ENCODE measurements around the gene CCND3. TPM values are rescaled to one million over a fixed set of nuclear protein-coding genes. Genes with fewer than 3 reads are reported as not detected.

The CCND3 gene
- total RNA-seq, 2 experiments from 2014 or later = 1,152 to 1,165 TPM

- Mint-ChIP-seq H3K9me3 (no peaks in the 10 kb centered on the region), H3K36me3 (ENCODE audit: low read depth) (peaks cover 33% of the 10 kb centered on the region), H3K27me3 (ENCODE audit: low read depth) (no peaks in the 10 kb centered on the region), H3K27ac (peak overlapping the region; percentile 50), H3K4me3 (no peak overlapping the region), H3K4me1 (ENCODE audit: low read depth) (peaks cover 30% of the 10 kb centered on the region)
- CTCF ChIA-PET = interaction anchor here (0.5 to 1.7 kb wide), 3 partner anchors 127 to 515 kb away, joined by 3 to 8 read pairs (median 4); no protein-coding TSS in a partner anchor
- DNase-seq = no peak
- intact Hi-C loops (cut with micrococcal nuclease) = no loop called here
Observed at GRCh38 chr6:41917528-41917927, 24.1 kb downstream of the CCND3 start.

GRCh38 chr6:41914869-41915530 lies 26.6 kb downstream of the CCND3 start:
- no peak overlapping the region for H3K27ac Mint-ChIP-seq
- H3K27me3 Mint-ChIP-seq (ENCODE audit: low read depth) = no peaks in the 10 kb centered on the region
- H3K4me1 Mint-ChIP-seq (ENCODE audit: low read depth) = peaks cover 22% of the 10 kb centered on the region
- H3K9me3 Mint-ChIP-seq = no peaks in the 10 kb centered on the region
- peaks cover 23% of the 10 kb centered on the region for H3K36me3 Mint-ChIP-seq (ENCODE audit: low read depth)
- intact Hi-C loops (cut with micrococcal nuclease) = no loop called here
- H3K4me3 Mint-ChIP-seq = no peak overlapping the region
- CTCF ChIA-PET = interaction anchor here (1.2 to 1.5 kb wide), 2 partner anchors 8 to 13 kb away, joined by 3 to 5 read pairs; no protein-coding TSS in a partner anchor
- no peak for DNase-seq

GRCh38 chr6:41914343-41914742 lies 27.3 kb downstream of the CCND3 start:
- Mint-ChIP-seq H3K27ac (no peak overlapping the region), H3K4me1 (ENCODE audit: low read depth) (peaks cover 15% of the 10 kb centered on the region), H3K36me3 (ENCODE audit: low read depth) (peaks cover 24% of the 10 kb centered on the region)

GRCh38 chr6:41909727-41910126 lies 31.9 kb downstream of the CCND3 start:
- DNase-seq = no peak
- H3K36me3 Mint-ChIP-seq (ENCODE audit: low read depth) = peaks cover 21% of the 10 kb centered on the region
- H3K9me3 Mint-ChIP-seq = no peaks in the 10 kb centered on the region
- peaks cover 9% of the 10 kb centered on the region for H3K4me1 Mint-ChIP-seq (ENCODE audit: low read depth)
- H3K27ac Mint-ChIP-seq = no peak overlapping the region
- no peaks in the 10 kb centered on the region for H3K27me3 Mint-ChIP-seq (ENCODE audit: low read depth)
- intact Hi-C loops (cut with micrococcal nuclease) = no loop called here
- CTCF ChIA-PET = interaction anchor here (0.7 kb wide), 1 partner anchor 11 kb away, joined by 3 read pairs; the partner anchor contains the start of genes BYSL and MED20
- no peak overlapping the region for H3K4me3 Mint-ChIP-seq

More at GRCh38 chr6:41914343-41914742, 27.3 kb downstream of the CCND3 start:
- Mint-ChIP-seq H3K27me3 (ENCODE audit: low read depth) (no peaks in the 10 kb centered on the region), H3K4me3 (no peak overlapping the region), H3K9me3 (no peaks in the 10 kb centered on the region)
- no peak for DNase-seq
- CTCF ChIA-PET = interaction anchor here (1.2 kb wide), 1 partner anchor 7 kb away, joined by 5 read pairs; no protein-coding TSS in a partner anchor
- intact Hi-C loops (cut with micrococcal nuclease) = no loop called here

GRCh38 chr6:41901882-41902519 lies 39.6 kb downstream of the CCND3 start:
- Mint-ChIP-seq H3K4me3 (no peak overlapping the region), H3K36me3 (ENCODE audit: low read depth) (peaks cover 3% of the 10 kb centered on the region), H3K4me1 (ENCODE audit: low read depth) (peaks cover 16% of the 10 kb centered on the region), H3K27ac (no peak overlapping the region), H3K9me3 (no peaks in the 10 kb centered on the region), H3K27me3 (ENCODE audit: low read depth) (no peaks in the 10 kb centered on the region)
- DNase-seq = peak; percentile 82
- CTCF ChIA-PET = interaction anchor here (0.7 to 4.2 kb wide), 5 partner anchors 55 to 1268 kb away, joined by 3 to 32 read pairs (median 3); no protein-coding TSS in a partner anchor
- intact Hi-C loops (cut with micrococcal nuclease) = loop anchor here (1.0 kb wide), 2 partner anchors 142 to 146 kb away; no protein-coding TSS in a partner anchor

GRCh38 chr6:41900861-41901260 lies 40.7 kb downstream of the CCND3 start:
- no peaks in the 10 kb centered on the region for H3K27me3 Mint-ChIP-seq (ENCODE audit: low read depth)
- no peak for DNase-seq
- H3K4me3 Mint-ChIP-seq = no peak overlapping the region
- CTCF ChIA-PET = interaction anchor here (0.7 to 4.2 kb wide), 2 partner anchors 143 to 532 kb away, joined by 3 to 32 read pairs; no protein-coding TSS in a partner anchor
- no peak overlapping the region for H3K27ac Mint-ChIP-seq
- H3K4me1 Mint-ChIP-seq (ENCODE audit: low read depth) = peaks cover 24% of the 10 kb centered on the region
- intact Hi-C loops (cut with micrococcal nuclease) = no loop called here
- H3K36me3 Mint-ChIP-seq (ENCODE audit: low read depth) = peaks cover 3% of the 10 kb centered on the region
- H3K9me3 Mint-ChIP-seq = no peaks in the 10 kb centered on the region

- H3K4me1 Mint-ChIP-seq (ENCODE audit: low read depth) = peaks cover 11% of the 10 kb centered on the region
- no peaks in the 10 kb centered on the region for H3K27me3 Mint-ChIP-seq (ENCODE audit: low read depth)
- H3K27ac Mint-ChIP-seq = peak overlapping the region; percentile 91
- H3K4me3 Mint-ChIP-seq = no peak overlapping the region
- H3K9me3 Mint-ChIP-seq = no peaks in the 10 kb centered on the region
- CTCF ChIA-PET = interaction anchor here (0.5 to 1.8 kb wide), 6 partner anchors 25 to 688 kb away, joined by 3 to 10 read pairs (median 4); partner anchors contain the start of genes BYSL and MED20
- no peak for DNase-seq
- intact Hi-C loops (cut with micrococcal nuclease) = no loop called here
- H3K36me3 Mint-ChIP-seq (ENCODE audit: low read depth) = no peaks in the 10 kb centered on the region
Observed at GRCh38 chr6:41896281-41896680, 45.3 kb downstream of the CCND3 start.

- Mint-ChIP-seq H3K9me3 (no peaks in the 10 kb centered on the region), H3K4me1 (ENCODE audit: low read depth) (peaks cover 11% of the 10 kb centered on the region), H3K36me3 (ENCODE audit: low read depth) (no peaks in the 10 kb centered on the region), H3K27ac (peak within 1 kb of the TSS; percentile 91), H3K4me3 (no peak within 1 kb of the TSS), H3K27me3 (ENCODE audit: low read depth) (no peaks in the 10 kb centered on the region)
- CTCF ChIA-PET = interaction anchor here (0.6 to 1.8 kb wide), 6 partner anchors 26 to 153 kb away, joined by 3 to 10 read pairs (median 4); partner anchors contain the start of genes BYSL and MED20
- intact Hi-C loops (cut with micrococcal nuclease) = loop anchor here (1.0 to 2.0 kb wide), 5 partner anchors 26 to 149 kb away; partner anchors contain the start of genes BYSL, MED20 and TOMM6
- peak; percentile 93 for DNase-seq
Observed at GRCh38 chr6:41895300-41896233, 46.0 kb downstream of the CCND3 start, which contains the start of gene USP49. TSS of gene USP49 (minus strand) at chr6:41895375. CDS start at chr6:41806983, 88,392 bp downstream.

- H3K9me3 Mint-ChIP-seq = no peaks in the 10 kb centered on the region
- peaks cover 11% of the 10 kb centered on the region for H3K4me1 Mint-ChIP-seq (ENCODE audit: low read depth)
- H3K27ac Mint-ChIP-seq = no peak overlapping the region
- DNase-seq = peak; percentile 42
- CTCF ChIA-PET = interaction anchor here (0.6 to 1.8 kb wide), 2 partner anchors 26 to 150 kb away, joined by 3 to 4 read pairs; partner anchors contain the start of gene MED20
- H3K36me3 Mint-ChIP-seq (ENCODE audit: low read depth) = no peaks in the 10 kb centered on the region
- H3K4me3 Mint-ChIP-seq = no peak overlapping the region
- H3K27me3 Mint-ChIP-seq (ENCODE audit: low read depth) = no peaks in the 10 kb centered on the region
- intact Hi-C loops (cut with micrococcal nuclease) = loop anchor here (1.0 to 2.0 kb wide), 5 partner anchors 27 to 150 kb away; partner anchors contain the start of genes BYSL, MED20 and TOMM6
Observed at GRCh38 chr6:41894366-41895299, 47.0 kb downstream of the CCND3 start.

GRCh38 chr6:41892921-41893564 lies 48.6 kb downstream of the CCND3 start:
- intact Hi-C loops (cut with micrococcal nuclease) = no loop called here
- no peaks in the 10 kb centered on the region for H3K27me3 Mint-ChIP-seq (ENCODE audit: low read depth)

More at GRCh38 chr6:41892921-41893564, 48.6 kb downstream of the CCND3 start:
- no peak overlapping the region for H3K27ac Mint-ChIP-seq
- DNase-seq = no peak
- H3K4me3 Mint-ChIP-seq = no peak overlapping the region
- no peaks in the 10 kb centered on the region for H3K36me3 Mint-ChIP-seq (ENCODE audit: low read depth)
- CTCF ChIA-PET = interaction anchor here (0.8 to 1.8 kb wide), 6 partner anchors 28 to 288 kb away, joined by 3 to 5 read pairs (median 4); partner anchors contain the start of genes BYSL and MED20
- no peaks in the 10 kb centered on the region for H3K9me3 Mint-ChIP-seq
- peaks cover 11% of the 10 kb centered on the region for H3K4me1 Mint-ChIP-seq (ENCODE audit: low read depth)
